Spleen (tissue), 13 donors: Measurements from ENCODE around the gene ZC3H7A. TPM values are rescaled to one million over a fixed set of nuclear protein-coding genes. Genes with fewer than 3 reads are reported as not detected.

Source experiments
- DNase-seq: peaks from one replicate; pipeline ENCODE4 v3.0.0-alpha.2; 2020
- H3K27ac ChIP-seq, 8 donors: fragments of 200-600 bp; sonication (generic) in 7 of 8; 1 replicate in 4 of 8; 2 replicates in 4 of 8; pipeline versions ENCODE4 v1.5.0 to v1.8.0; 2016 to 2021; ENCODE audit warnings: inconsistent platforms in 4 of 8, mild to moderate bottlenecking in 4 of 8, moderate library complexity in 1 of 8
- H3K27me3 ChIP-seq, 7 donors: fragments of 200-600 bp; sonication (generic) in 6 of 7; replicated peaks in 1 of 7; 1 replicate in 4 of 7; 2 replicates in 3 of 7; pipeline versions ENCODE4 v1.5.0 to v1.8.0; 2016 to 2021; ENCODE audit warnings: inconsistent platforms in 3 of 7, mild to moderate bottlenecking in 1 of 7
- H3K36me3 ChIP-seq, 6 donors: fragments of 200-600 bp; sonication (generic) in 5 of 6; 1 replicate in 4 of 6; 2 replicates in 2 of 6; pipeline versions ENCODE4 v1.5.0 to v1.8.0; 2016 to 2021; ENCODE audit warnings: inconsistent platforms in 2 of 6
- H3K4me1 ChIP-seq, 6 donors: fragments of 200-600 bp; sonication (generic) in 5 of 6; 1 replicate in 3 of 6; 2 replicates in 3 of 6; pipeline versions ENCODE4 v1.5.0 to v1.8.0; 2016 to 2021; ENCODE audit warnings: inconsistent platforms in 3 of 6
- H3K4me3 ChIP-seq, 8 donors: fragments of 200-600 bp; sonication (generic) in 7 of 8; 1 replicate in 4 of 8; 2 replicates in 4 of 8; pipeline versions ENCODE4 v1.5.0 to v1.8.0; 2016 to 2021; ENCODE audit warnings: inconsistent platforms in 4 of 8, mild to moderate bottlenecking in 4 of 8, moderate library complexity in 2 of 8
- H3K9me3 ChIP-seq, 8 donors: fragments of 200-600 bp; sonication (generic) in 7 of 8; 1 replicate in 4 of 8; 2 replicates in 4 of 8; pipeline versions ENCODE4 v1.5.0 to v1.8.0; 2016 to 2021; ENCODE audit warnings: inconsistent platforms in 4 of 8
- POLR2A ChIP-seq, 3 donors: fragments of 450-650 bp; IDR thresholded peaks; one replicate each; pipeline ENCODE4 v1.5.1; 2017; ENCODE audit warnings: antibody characterized with exemption in 3 of 3, mild to moderate bottlenecking in 1 of 3
- POLR2AphosphoS5 ChIP-seq, 3 donors: sonication (generic); formaldehyde crosslinking; IDR thresholded peaks; one replicate each; pipeline ENCODE4 v1.5.1; 2017; ENCODE audit warnings: antibody characterized with exemption in 3 of 3
- WGBS, 5 donors: extraction: QIAGEN DNeasy Blood & Tissue Kit in 3 of 5; methylation state at CpG; one replicate each; pipeline versions ENCODE4 v1.1.5 to v1.1.7; 2013 to 2018; 5-methylcytosine and 5-hydroxymethylcytosine counted together
- intact Hi-C: fragments of 100-400 bp; cut with DNase I; formaldehyde crosslinking; loops from one replicate; pipeline ENCODE4 v1.15.0; 2023; ENCODE audit warnings: low total_unique reads
- long read RNA-seq, 2 donors: transcript quantifications; one replicate each; lab custom pipeline, GENCODE V29; 2026
- polyA plus RNA-seq, 3 donors: library from polyadenylated mRNA; stranded (reverse); fragments of 200-250 nt; gene quantifications; one replicate each; pipeline ENCODE4 v1.2.1, GENCODE V29; 2013
- total RNA-seq, 7 donors: library from RNA; depleted of rRNA in 3 of 7; stranded (reverse); fragments of >200 nt in 3 of 7; fragmentation: NEBNext Ultra II Directional in 4 of 7; extraction: Animal tissue kit (Norgen Biotek cat#: 25700) in 4 of 7; gene quantifications; one replicate each; pipeline versions ENCODE4 v1.1.0 to v1.2.1, GENCODE V29; 2016 to 2021
- TF ChIP-seq, protein P1 (sequence below), 11 experiments: fragments of 200-600 bp in 7 of 11; fragments of 450-650 bp in 4 of 11; sonication (generic) in 4 of 11; IDR thresholded peaks in 8 of 11; conservative IDR thresholded peaks in 3 of 11; 1 replicate in 7 of 11; 2 replicates in 4 of 11; pipeline versions ENCODE4 v1.4.0 to v1.8.0; 2016 to 2021; ENCODE audit warnings: antibody characterized with exemption in 11 of 11, inconsistent platforms in 4 of 11, mild to moderate bottlenecking in 1 of 11
- donor health status: healthy with polysubstance abuse.
- donor health status: DM: no; HTN: no; CAD: no; lungs with moderate emphysema.
- donor health status: DM: no; HTN: no; CAD: no.
- donor health status: Bipolar disorder and iron deficiency.
- donor health status: healthy.
- donor health status: DM: no; HTN: no; CAD: no.
- donor health status: DM: yes; HTN: yes; CAD: no.

Gene ZC3H7A, protein sequence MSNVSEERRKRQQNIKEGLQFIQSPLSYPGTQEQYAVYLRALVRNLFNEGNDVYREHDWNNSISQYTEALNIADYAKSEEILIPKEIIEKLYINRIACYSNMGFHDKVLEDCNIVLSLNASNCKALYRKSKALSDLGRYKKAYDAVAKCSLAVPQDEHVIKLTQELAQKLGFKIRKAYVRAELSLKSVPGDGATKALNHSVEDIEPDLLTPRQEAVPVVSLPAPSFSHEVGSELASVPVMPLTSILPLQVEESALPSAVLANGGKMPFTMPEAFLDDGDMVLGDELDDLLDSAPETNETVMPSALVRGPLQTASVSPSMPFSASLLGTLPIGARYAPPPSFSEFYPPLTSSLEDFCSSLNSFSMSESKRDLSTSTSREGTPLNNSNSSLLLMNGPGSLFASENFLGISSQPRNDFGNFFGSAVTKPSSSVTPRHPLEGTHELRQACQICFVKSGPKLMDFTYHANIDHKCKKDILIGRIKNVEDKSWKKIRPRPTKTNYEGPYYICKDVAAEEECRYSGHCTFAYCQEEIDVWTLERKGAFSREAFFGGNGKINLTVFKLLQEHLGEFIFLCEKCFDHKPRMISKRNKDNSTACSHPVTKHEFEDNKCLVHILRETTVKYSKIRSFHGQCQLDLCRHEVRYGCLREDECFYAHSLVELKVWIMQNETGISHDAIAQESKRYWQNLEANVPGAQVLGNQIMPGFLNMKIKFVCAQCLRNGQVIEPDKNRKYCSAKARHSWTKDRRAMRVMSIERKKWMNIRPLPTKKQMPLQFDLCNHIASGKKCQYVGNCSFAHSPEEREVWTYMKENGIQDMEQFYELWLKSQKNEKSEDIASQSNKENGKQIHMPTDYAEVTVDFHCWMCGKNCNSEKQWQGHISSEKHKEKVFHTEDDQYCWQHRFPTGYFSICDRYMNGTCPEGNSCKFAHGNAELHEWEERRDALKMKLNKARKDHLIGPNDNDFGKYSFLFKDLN
- total RNA-seq (100 to 1,000 TPM in 3 of 7 donors, 10 to 100 TPM in 4; 77.1 to 118 (median 90.3) TPM), polyA plus RNA-seq (10 to 100 TPM; 28.7 to 41.6 (median 34.1) TPM)
- long read RNA-seq, donor 1, partial matches to known transcripts: 0 of 7 reads
- long read RNA-seq, donor 1, other reads (novel, unspliced or antisense): 0 of 7 reads
- long read RNA-seq, donor 2, partial matches to known transcripts: 0 of 4 reads
- long read RNA-seq, donor 2, other reads (novel, unspliced or antisense): 0 of 4 reads

- Histone ChIP-seq H3K4me3 (peak within 1 kb of the TSS; percentile 64 to 86 (median 75)), H3K27me3 (no peaks in the 10 kb centered on the region), H3K27ac (peak within 1 kb of the TSS; percentile 94 to 99 (median 98)), H3K36me3 (peaks cover 0 to 21% (median 0%) of the 10 kb centered on the region in 6 donors), H3K9me3 (no peaks in the 10 kb centered on the region), H3K4me1 (peaks cover 47 to 75% (median 69%) of the 10 kb centered on the region in 6 donors)
- 0 to 1% (median 0%) methylated on average over 9 to 80 of the region's 80 CpGs for WGBS, 5 donors
- TF ChIP-seq, protein P1, sequence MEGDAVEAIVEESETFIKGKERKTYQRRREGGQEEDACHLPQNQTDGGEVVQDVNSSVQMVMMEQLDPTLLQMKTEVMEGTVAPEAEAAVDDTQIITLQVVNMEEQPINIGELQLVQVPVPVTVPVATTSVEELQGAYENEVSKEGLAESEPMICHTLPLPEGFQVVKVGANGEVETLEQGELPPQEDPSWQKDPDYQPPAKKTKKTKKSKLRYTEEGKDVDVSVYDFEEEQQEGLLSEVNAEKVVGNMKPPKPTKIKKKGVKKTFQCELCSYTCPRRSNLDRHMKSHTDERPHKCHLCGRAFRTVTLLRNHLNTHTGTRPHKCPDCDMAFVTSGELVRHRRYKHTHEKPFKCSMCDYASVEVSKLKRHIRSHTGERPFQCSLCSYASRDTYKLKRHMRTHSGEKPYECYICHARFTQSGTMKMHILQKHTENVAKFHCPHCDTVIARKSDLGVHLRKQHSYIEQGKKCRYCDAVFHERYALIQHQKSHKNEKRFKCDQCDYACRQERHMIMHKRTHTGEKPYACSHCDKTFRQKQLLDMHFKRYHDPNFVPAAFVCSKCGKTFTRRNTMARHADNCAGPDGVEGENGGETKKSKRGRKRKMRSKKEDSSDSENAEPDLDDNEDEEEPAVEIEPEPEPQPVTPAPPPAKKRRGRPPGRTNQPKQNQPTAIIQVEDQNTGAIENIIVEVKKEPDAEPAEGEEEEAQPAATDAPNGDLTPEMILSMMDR (IDR thresholded peaks at IDR 0.05 in 8 of 11, conservative IDR thresholded peaks at IDR 0.05 in 3 of 11): peak; percentile 50 to 99 (median 95)
- TF ChIP-seq POLR2AphosphoS5 (IDR thresholded peaks at IDR 0.05) (peak; percentile 91 to 98 (median 95)), POLR2A (IDR thresholded peaks at IDR 0.05) (peak; percentile 64 to 93 (median 69))
- intact Hi-C loops: loop anchor here (10.0 kb wide), 1 partner anchor 53 kb away; the partner anchor contains the start of gene TXNDC11
- DNase-seq: peak; percentile 99
These were observed at the start of gene ZC3H7A for GRCh38 chr16:11797166-11797956. ZC3H7A (minus strand) TSS chr16:11797258; CDS start chr16:11782354, 14,904 bp downstream.

- no peak for DNase-seq
- no peaks in the 10 kb centered on the region for H3K27me3 ChIP-seq
These were observed 47.4 kb upstream of the ZC3H7A start for GRCh38 chr16:11844499-11844898.

DNA sequence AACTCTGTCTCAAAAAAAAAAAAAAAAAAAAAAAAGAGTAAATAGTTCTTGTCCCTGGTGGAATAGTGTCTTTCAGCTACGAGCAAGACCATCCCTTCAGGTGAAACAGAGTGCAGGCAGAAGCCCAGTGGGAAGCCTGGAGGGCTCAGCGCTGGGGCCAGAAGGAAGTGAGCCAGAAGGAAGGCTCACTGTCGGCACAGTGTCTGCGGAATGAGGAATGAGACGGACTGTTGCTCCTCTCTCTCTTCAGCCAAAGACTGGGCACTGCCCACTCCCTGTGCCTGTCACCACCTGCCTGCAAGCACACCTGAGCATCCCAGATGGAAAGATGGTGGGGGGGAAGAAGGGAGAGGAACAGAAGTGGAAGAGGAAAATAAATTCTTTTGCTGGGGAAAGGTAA, 46.8 kb upstream of the ZC3H7A start:
- Histone ChIP-seq H3K27me3 (no peaks in the 10 kb centered on the region), H3K36me3 (peaks cover 7 to 100% (median 97%) of the 10 kb centered on the region in 6 donors), H3K4me1 (peaks cover 0 to 40% (median 9%) of the 10 kb centered on the region in 6 donors), H3K9me3 (no peaks in the 10 kb centered on the region), H3K4me3 (no peak overlapping the region), H3K27ac (no peak overlapping the region)
- 89 to 96% (median 92%) methylated on average over 5 of the region's 5 CpGs for whole genome bisulfite sequencing, 5 donors
- no peak for TF ChIP-seq POLR2AphosphoS5 (IDR thresholded peaks at IDR 0.05)
- TF ChIP-seq POLR2A (IDR thresholded peaks at IDR 0.05): no peak
- TF ChIP-seq, protein P1 (IDR thresholded peaks at IDR 0.05 in 8 of 11, conservative IDR thresholded peaks at IDR 0.05 in 3 of 11): no peak
- intact Hi-C loops: no loop called here
- DNase-seq: no peak

More at GRCh38 chr16:11844499-11844898, 47.4 kb upstream of the ZC3H7A start:
- H3K4me1 ChIP-seq: peaks cover 0 to 47% (median 15%) of the 10 kb centered on the region in 6 donors
- H3K9me3 ChIP-seq: no peaks in the 10 kb centered on the region
- 88 to 96% (median 91%) methylated on average over 4 of the region's 4 CpGs for WGBS, 5 donors
- no peak overlapping the region for H3K27ac ChIP-seq
- H3K4me3 ChIP-seq: no peak overlapping the region
- no peak for TF ChIP-seq POLR2A (IDR thresholded peaks at IDR 0.05)
- TF ChIP-seq, protein P1 (IDR thresholded peaks at IDR 0.05 in 8 of 11, conservative IDR thresholded peaks at IDR 0.05 in 3 of 11): no peak
- TF ChIP-seq POLR2AphosphoS5 (IDR thresholded peaks at IDR 0.05): no peak
- intact Hi-C loops: no loop called here
- peaks cover 7 to 100% (median 94%) of the 10 kb centered on the region in 6 donors for H3K36me3 ChIP-seq
